ENCODE measurements around the gene TUBB2B.
A peak's percentile ranks its signal among the peaks of the same experiment; 100 is the strongest.

Gene TUBB2B

DNA sequence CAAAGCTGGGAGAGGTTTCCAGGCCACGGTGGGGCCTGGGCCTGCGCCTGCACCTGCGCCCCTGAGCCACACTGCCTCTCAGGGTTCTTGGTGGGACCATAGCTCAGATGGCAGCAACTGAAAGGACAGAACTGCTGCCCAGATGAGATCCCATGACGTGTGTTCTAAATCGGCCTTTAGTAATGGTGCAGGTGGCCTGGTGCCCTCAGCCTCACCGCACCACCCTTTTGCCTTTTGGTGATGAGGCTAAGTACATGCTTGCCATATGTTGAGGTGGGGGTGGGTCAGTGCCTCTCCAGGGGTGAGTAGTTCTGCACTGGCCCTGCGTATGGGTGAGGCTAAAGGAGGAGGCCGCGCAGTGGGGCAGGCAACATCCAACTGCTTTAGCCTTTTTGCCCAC lies 38.7 kb upstream of the TUBB2B start:
- H3K27me3 ChIP-seq (ENCODE audit: insufficient read depth, low read length): no peaks in the 10 kb centered on the region
- no peak overlapping the region for H3K27ac ChIP-seq (ENCODE audit: low read length)
- no peaks in the 10 kb centered on the region for H3K9me3 ChIP-seq (ENCODE audit: insufficient read depth, low read depth, low read length)
- no peak overlapping the region for H3K4me3 ChIP-seq (ENCODE audit: low read length)
- no peaks in the 10 kb centered on the region for H3K4me1 ChIP-seq (ENCODE audit: insufficient read depth, low read length)
- H3K9ac ChIP-seq (ENCODE audit: low read depth, low read length): no peak overlapping the region
- peaks cover 79% of the 10 kb centered on the region for H3K36me3 ChIP-seq (ENCODE audit: insufficient read depth, low read depth, low read length)

GRCh38 chr6:3265671-3266070 lies 38.2 kb upstream of the TUBB2B start:
- no peaks in the 10 kb centered on the region for H3K9me3 ChIP-seq (ENCODE audit: insufficient read depth, low read depth, low read length)
- H3K9ac ChIP-seq (ENCODE audit: low read depth, low read length): no peak overlapping the region
- H3K27me3 ChIP-seq (ENCODE audit: insufficient read depth, low read length): no peaks in the 10 kb centered on the region
- H3K36me3 ChIP-seq (ENCODE audit: insufficient read depth, low read depth, low read length): peaks cover 77% of the 10 kb centered on the region
- H3K4me1 ChIP-seq (ENCODE audit: insufficient read depth, low read length): peaks cover 5% of the 10 kb centered on the region; the same call in 1 of the 2 replicates
- no peak overlapping the region for H3K4me3 ChIP-seq (ENCODE audit: low read length)
- no peak overlapping the region for H3K27ac ChIP-seq (ENCODE audit: low read length)

- Histone ChIP-seq H3K27me3 (ENCODE audit: insufficient read depth, low read length) (no peaks in the 10 kb centered on the region), H3K9me3 (ENCODE audit: insufficient read depth, low read depth, low read length) (no peaks in the 10 kb centered on the region), H3K4me3 (ENCODE audit: low read length) (no peak overlapping the region), H3K36me3 (ENCODE audit: insufficient read depth, low read depth, low read length) (peaks cover 64% of the 10 kb centered on the region), H3K27ac (ENCODE audit: low read length) (no peak overlapping the region), H3K4me1 (ENCODE audit: insufficient read depth, low read length) (peaks cover 9% of the 10 kb centered on the region), H3K9ac (ENCODE audit: low read depth, low read length) (no peak overlapping the region)
Observed at GRCh38 chr6:3264356-3264755, 36.9 kb upstream of the TUBB2B start.

- Histone ChIP-seq H3K9ac (ENCODE audit: low read depth, low read length) (no peak overlapping the region), H3K4me1 (ENCODE audit: insufficient read depth, low read length) (peaks cover 9% of the 10 kb centered on the region), H3K9me3 (ENCODE audit: insufficient read depth, low read depth, low read length) (no peaks in the 10 kb centered on the region), H3K27ac (ENCODE audit: low read length) (no peak overlapping the region), H3K27me3 (ENCODE audit: insufficient read depth, low read length) (no peaks in the 10 kb centered on the region), H3K36me3 (ENCODE audit: insufficient read depth, low read depth, low read length) (peaks cover 51% of the 10 kb centered on the region), H3K4me3 (ENCODE audit: low read length) (no peak overlapping the region)
Observed at GRCh38 chr6:3263096-3263495, 35.6 kb upstream of the TUBB2B start.

- H3K4me3 ChIP-seq (ENCODE audit: low read length): no peak overlapping the region
- no peak overlapping the region for H3K27ac ChIP-seq (ENCODE audit: low read length)
- no peaks in the 10 kb centered on the region for H3K9me3 ChIP-seq (ENCODE audit: insufficient read depth, low read depth, low read length)
- H3K36me3 ChIP-seq (ENCODE audit: insufficient read depth, low read depth, low read length): peaks cover 43% of the 10 kb centered on the region
- H3K4me1 ChIP-seq (ENCODE audit: insufficient read depth, low read length): peaks cover 9% of the 10 kb centered on the region
- no peaks in the 10 kb centered on the region for H3K27me3 ChIP-seq (ENCODE audit: insufficient read depth, low read length)
- H3K9ac ChIP-seq (ENCODE audit: low read depth, low read length): no peak overlapping the region
Observed at GRCh38 chr6:3261921-3262320, 34.5 kb upstream of the TUBB2B start.

DNA sequence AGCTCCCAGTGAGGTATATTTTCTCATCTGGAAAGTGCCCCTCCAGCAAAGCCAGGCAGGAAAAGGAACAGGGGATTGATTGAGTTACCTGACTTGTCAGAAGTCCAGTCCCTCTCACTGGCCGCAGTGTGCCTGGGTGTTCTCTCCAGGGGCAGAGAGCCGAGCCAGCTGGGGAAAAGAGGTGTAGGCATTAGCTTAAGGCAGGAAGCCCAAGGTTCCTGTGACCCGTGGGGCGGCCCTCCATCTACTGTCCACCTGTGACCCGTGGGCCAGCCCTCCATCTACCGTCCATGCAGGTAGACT lies 34.0 kb upstream of the TUBB2B start:
- Histone ChIP-seq H3K27me3 (ENCODE audit: insufficient read depth, low read length) (no peaks in the 10 kb centered on the region), H3K4me1 (ENCODE audit: insufficient read depth, low read length) (peaks cover 9% of the 10 kb centered on the region), H3K4me3 (ENCODE audit: low read length) (no peak overlapping the region), H3K27ac (ENCODE audit: low read length) (no peak overlapping the region), H3K36me3 (ENCODE audit: insufficient read depth, low read depth, low read length) (peaks cover 43% of the 10 kb centered on the region), H3K9me3 (ENCODE audit: insufficient read depth, low read depth, low read length) (no peaks in the 10 kb centered on the region), H3K9ac (ENCODE audit: low read depth, low read length) (no peak overlapping the region)

DNA sequence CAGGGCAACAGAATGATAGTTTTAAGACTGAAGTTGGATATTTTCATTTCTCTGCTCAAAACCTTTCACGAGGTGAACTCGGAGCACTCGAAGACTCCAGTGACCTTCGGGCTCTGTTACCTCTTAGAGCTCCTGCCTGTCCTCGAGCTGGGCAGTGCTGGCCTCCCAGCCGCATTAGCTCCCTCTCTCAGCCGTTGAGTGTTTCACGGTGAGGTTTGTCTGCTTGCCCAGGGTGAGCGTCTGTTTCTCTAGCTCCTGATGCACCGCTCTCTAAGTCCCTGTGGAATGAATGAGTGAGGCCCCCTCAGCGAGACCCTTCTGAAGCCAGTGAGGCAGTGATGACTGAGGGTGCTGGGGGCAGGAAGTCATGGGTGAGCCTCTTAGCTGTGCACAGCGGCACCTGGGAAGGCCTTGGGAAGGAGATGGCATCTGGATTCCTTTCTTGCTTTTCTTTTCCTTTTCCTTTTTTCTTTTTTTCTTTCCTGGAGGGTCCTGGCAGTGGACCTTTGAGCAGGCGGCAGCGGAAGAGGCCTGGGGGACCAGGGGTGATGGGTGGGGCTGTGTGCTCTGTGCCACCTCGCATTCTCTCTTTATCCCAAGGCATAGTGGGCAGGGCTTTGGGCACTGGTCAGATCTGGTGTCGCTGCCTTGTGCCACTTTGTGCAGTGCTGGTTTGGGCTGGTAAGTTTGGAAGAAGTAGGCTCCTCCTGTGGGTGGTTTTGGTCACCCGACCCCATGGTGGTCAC lies 33.5 kb upstream of the TUBB2B start:
- H3K9me3 ChIP-seq (ENCODE audit: insufficient read depth, low read depth, low read length): no peaks in the 10 kb centered on the region
- peak overlapping the region; percentile 43 for H3K4me3 ChIP-seq (ENCODE audit: low read length)
- peaks cover 9% of the 10 kb centered on the region for H3K4me1 ChIP-seq (ENCODE audit: insufficient read depth, low read length)
- H3K9ac ChIP-seq (ENCODE audit: low read depth, low read length): peak overlapping the region; percentile 27; the same call in 1 of the 2 replicates
- H3K27me3 ChIP-seq (ENCODE audit: insufficient read depth, low read length): no peaks in the 10 kb centered on the region
- H3K27ac ChIP-seq (ENCODE audit: low read length): no peak overlapping the region
- peaks cover 43% of the 10 kb centered on the region for H3K36me3 ChIP-seq (ENCODE audit: insufficient read depth, low read depth, low read length)

GRCh38 chr6:3260296-3260695 lies 32.8 kb upstream of the TUBB2B start:
- H3K4me1 ChIP-seq (ENCODE audit: insufficient read depth, low read length): peaks cover 9% of the 10 kb centered on the region
- peak overlapping the region; percentile 27; the same call in 1 of the 2 replicates for H3K9ac ChIP-seq (ENCODE audit: low read depth, low read length)
- peaks cover 37% of the 10 kb centered on the region for H3K36me3 ChIP-seq (ENCODE audit: insufficient read depth, low read depth, low read length)
- no peaks in the 10 kb centered on the region for H3K27me3 ChIP-seq (ENCODE audit: insufficient read depth, low read length)
- H3K9me3 ChIP-seq (ENCODE audit: insufficient read depth, low read depth, low read length): no peaks in the 10 kb centered on the region
- H3K4me3 ChIP-seq (ENCODE audit: low read length): peak overlapping the region; percentile 43
- H3K27ac ChIP-seq (ENCODE audit: low read length): no peak overlapping the region

DNA sequence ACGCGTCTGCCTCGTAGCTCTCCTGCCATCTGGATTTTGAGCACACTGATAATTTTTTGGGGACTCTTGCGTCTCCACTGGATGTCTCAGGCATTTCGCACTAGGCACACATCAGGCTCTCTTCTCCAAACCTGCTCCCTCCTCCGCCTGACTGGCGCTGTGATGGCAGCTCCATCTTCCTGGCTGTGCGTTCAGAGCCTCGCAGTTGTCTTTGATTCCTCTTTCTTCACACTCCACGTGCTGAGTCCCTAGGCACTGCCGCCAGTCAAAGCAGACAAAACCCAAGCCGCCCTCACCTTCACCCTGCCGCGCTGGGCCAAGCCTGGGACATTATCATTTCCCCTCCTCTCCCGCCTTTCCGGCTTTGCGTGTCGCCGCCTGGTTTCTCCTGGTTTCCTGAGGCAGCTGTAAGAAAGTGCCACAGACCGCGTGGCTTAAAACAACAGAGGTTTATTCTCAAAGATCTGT lies 32.1 kb upstream of the TUBB2B start:
- Histone ChIP-seq H3K4me1 (ENCODE audit: insufficient read depth, low read length) (peaks cover 9% of the 10 kb centered on the region), H3K27ac (ENCODE audit: low read length) (no peak overlapping the region), H3K36me3 (ENCODE audit: insufficient read depth, low read depth, low read length) (peaks cover 30% of the 10 kb centered on the region), H3K27me3 (ENCODE audit: insufficient read depth, low read length) (no peaks in the 10 kb centered on the region), H3K9ac (ENCODE audit: low read depth, low read length) (peak overlapping the region; percentile 80), H3K9me3 (ENCODE audit: insufficient read depth, low read depth, low read length) (no peaks in the 10 kb centered on the region), H3K4me3 (ENCODE audit: low read length) (peak overlapping the region; percentile 78)

GRCh38 chr6:3258720-3259490 lies 31.5 kb upstream of the TUBB2B start, which contains the start of gene PSMG4:
Gene PSMG4, plus strand, starts transcription at chr6:3258947. Its CDS starts 76 bp downstream, at chr6:3259023.
- Histone ChIP-seq H3K27me3 (ENCODE audit: insufficient read depth, low read length) (no peaks in the 10 kb centered on the region), H3K9ac (ENCODE audit: low read depth, low read length) (peak within 1 kb of the TSS; percentile 80), H3K36me3 (ENCODE audit: insufficient read depth, low read depth, low read length) (peaks cover 24% of the 10 kb centered on the region), H3K4me3 (ENCODE audit: low read length) (peak within 1 kb of the TSS; percentile 78), H3K27ac (ENCODE audit: low read length) (no peak within 1 kb of the TSS), H3K9me3 (ENCODE audit: insufficient read depth, low read depth, low read length) (no peaks in the 10 kb centered on the region), H3K4me1 (ENCODE audit: insufficient read depth, low read length) (peaks cover 9% of the 10 kb centered on the region)

- H3K4me1 ChIP-seq (ENCODE audit: insufficient read depth, low read length): peaks cover 9% of the 10 kb centered on the region
- H3K27ac ChIP-seq (ENCODE audit: low read length): no peak overlapping the region
- peak overlapping the region; percentile 78; the same call in 1 of the 2 replicates for H3K4me3 ChIP-seq (ENCODE audit: low read length)
- no peaks in the 10 kb centered on the region for H3K27me3 ChIP-seq (ENCODE audit: insufficient read depth, low read length)
- peaks cover 16% of the 10 kb centered on the region; the same call in 1 of the 2 replicates for H3K36me3 ChIP-seq (ENCODE audit: insufficient read depth, low read depth, low read length)
- no peaks in the 10 kb centered on the region for H3K9me3 ChIP-seq (ENCODE audit: insufficient read depth, low read depth, low read length)
- H3K9ac ChIP-seq (ENCODE audit: low read depth, low read length): no peak overlapping the region
Observed at GRCh38 chr6:3258201-3258600, 30.7 kb upstream of the TUBB2B start.

DNA sequence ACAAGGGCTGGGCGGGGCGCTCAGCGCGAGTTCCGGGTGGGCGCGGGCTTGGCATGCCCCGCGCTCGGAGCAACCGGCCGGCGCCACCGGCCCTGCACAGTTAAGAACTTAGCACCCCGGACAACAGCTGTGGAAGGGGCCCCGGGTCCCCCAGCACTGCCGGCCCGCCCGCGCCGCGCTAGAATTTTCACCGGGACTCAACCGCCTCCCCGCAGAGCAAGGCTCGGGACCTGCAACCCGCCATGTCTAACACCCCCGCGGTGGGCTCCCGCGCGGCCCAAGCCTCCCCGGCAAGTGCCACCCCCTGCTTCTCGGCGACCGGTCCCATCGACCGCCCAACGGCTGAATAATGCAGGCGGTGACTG lies 26.1 kb upstream of the TUBB2B start:
- Histone ChIP-seq H3K36me3 (ENCODE audit: insufficient read depth, low read depth, low read length) (no peaks in the 10 kb centered on the region), H3K4me1 (ENCODE audit: insufficient read depth, low read length) (peaks cover 5% of the 10 kb centered on the region; the same call in 1 of the 2 replicates), H3K9me3 (ENCODE audit: insufficient read depth, low read depth, low read length) (no peaks in the 10 kb centered on the region), H3K27me3 (ENCODE audit: insufficient read depth, low read length) (peaks cover 11% of the 10 kb centered on the region), H3K4me3 (ENCODE audit: low read length) (no peak overlapping the region), H3K9ac (ENCODE audit: low read depth, low read length) (no peak overlapping the region), H3K27ac (ENCODE audit: low read length) (no peak overlapping the region)
